ENCODE measurements around the gene LONP1. TPM values are rescaled to one million over a fixed set of nuclear protein-coding genes. Genes with fewer than 3 reads are reported as not detected.

The LONP1 gene
- total and polyA plus RNA-seq, 4 donors: 32.3 to 83.9 (median 57.5) TPM

DNA sequence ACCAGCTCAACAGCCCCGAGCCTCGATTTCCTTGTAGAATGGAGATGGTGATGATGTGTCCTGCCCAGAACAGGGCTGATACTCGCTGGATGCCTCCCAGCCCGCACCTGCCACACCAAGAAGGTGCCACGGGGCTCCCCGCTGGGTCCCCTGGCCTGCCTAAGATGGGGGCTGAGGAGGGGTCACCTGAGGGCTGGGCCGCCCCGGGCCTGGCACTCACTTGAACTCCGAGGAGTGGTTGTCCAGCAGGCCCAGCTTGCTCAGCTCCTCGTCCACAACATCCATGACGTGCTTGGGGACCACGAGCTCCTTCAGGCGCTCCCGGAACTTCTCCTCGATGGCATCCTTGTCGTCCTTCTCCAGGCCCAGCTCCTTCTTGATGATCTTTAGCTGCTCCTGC lies 14.4 kb downstream of the LONP1 start:
- WGBS: 94% methylated on average over 16 of the region's 16 CpGs
- no peaks in the 10 kb centered on the region for H3K4me1 ChIP-seq (ENCODE audit: control insufficient read depth in 4 of 4, insufficient read depth in 4 of 4, low read length in 3 of 4)
- no peaks in the 10 kb centered on the region for H3K27me3 ChIP-seq (ENCODE audit: control insufficient read depth in 4 of 4, insufficient read depth in 4 of 4, low read length in 3 of 4)
- H3K27ac ChIP-seq (ENCODE audit: low read depth in 1 of 2, low read length in 2 of 2): no peak overlapping the region
- DNase-seq (ENCODE audit: low spot score): no peak
- H3K9ac ChIP-seq (ENCODE audit: low read depth in 1 of 2, low read length in 2 of 2): no peak overlapping the region
- no peak for TF ChIP-seq FOXA2 (IDR thresholded peaks at IDR 0.05)
- TF ChIP-seq NR2F2 (IDR thresholded peaks at IDR 0.05): no peak
- TF ChIP-seq JUND (IDR thresholded peaks at IDR 0.05): no peak
- TF ChIP-seq, protein P1, sequence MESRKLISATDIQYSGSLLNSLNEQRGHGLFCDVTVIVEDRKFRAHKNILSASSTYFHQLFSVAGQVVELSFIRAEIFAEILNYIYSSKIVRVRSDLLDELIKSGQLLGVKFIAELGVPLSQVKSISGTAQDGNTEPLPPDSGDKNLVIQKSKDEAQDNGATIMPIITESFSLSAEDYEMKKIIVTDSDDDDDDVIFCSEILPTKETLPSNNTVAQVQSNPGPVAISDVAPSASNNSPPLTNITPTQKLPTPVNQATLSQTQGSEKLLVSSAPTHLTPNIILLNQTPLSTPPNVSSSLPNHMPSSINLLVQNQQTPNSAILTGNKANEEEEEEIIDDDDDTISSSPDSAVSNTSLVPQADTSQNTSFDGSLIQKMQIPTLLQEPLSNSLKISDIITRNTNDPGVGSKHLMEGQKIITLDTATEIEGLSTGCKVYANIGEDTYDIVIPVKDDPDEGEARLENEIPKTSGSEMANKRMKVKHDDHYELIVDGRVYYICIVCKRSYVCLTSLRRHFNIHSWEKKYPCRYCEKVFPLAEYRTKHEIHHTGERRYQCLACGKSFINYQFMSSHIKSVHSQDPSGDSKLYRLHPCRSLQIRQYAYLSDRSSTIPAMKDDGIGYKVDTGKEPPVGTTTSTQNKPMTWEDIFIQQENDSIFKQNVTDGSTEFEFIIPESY (IDR thresholded peaks at IDR 0.05): no peak
- no peak for TF ChIP-seq GABPA (IDR thresholded peaks at IDR 0.05 in 1 of 2, conservative IDR thresholded peaks at IDR 0.05 in 1 of 2)
- TF ChIP-seq, protein P2, sequence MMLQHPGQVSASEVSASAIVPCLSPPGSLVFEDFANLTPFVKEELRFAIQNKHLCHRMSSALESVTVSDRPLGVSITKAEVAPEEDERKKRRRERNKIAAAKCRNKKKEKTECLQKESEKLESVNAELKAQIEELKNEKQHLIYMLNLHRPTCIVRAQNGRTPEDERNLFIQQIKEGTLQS (IDR thresholded peaks at IDR 0.05): no peak
- TF ChIP-seq RXRA (IDR thresholded peaks at IDR 0.05): no peak
- TF ChIP-seq FOXA1 (IDR thresholded peaks at IDR 0.05): no peak
- no peak for TF ChIP-seq MAX (IDR thresholded peaks at IDR 0.05)
- TF ChIP-seq, protein P3, sequence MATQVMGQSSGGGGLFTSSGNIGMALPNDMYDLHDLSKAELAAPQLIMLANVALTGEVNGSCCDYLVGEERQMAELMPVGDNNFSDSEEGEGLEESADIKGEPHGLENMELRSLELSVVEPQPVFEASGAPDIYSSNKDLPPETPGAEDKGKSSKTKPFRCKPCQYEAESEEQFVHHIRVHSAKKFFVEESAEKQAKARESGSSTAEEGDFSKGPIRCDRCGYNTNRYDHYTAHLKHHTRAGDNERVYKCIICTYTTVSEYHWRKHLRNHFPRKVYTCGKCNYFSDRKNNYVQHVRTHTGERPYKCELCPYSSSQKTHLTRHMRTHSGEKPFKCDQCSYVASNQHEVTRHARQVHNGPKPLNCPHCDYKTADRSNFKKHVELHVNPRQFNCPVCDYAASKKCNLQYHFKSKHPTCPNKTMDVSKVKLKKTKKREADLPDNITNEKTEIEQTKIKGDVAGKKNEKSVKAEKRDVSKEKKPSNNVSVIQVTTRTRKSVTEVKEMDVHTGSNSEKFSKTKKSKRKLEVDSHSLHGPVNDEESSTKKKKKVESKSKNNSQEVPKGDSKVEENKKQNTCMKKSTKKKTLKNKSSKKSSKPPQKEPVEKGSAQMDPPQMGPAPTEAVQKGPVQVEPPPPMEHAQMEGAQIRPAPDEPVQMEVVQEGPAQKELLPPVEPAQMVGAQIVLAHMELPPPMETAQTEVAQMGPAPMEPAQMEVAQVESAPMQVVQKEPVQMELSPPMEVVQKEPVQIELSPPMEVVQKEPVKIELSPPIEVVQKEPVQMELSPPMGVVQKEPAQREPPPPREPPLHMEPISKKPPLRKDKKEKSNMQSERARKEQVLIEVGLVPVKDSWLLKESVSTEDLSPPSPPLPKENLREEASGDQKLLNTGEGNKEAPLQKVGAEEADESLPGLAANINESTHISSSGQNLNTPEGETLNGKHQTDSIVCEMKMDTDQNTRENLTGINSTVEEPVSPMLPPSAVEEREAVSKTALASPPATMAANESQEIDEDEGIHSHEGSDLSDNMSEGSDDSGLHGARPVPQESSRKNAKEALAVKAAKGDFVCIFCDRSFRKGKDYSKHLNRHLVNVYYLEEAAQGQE (IDR thresholded peaks at IDR 0.05): no peak
- TF ChIP-seq SP1 (IDR thresholded peaks at IDR 0.05): no peak
- TF ChIP-seq HNF4A (conservative IDR thresholded peaks at IDR 0.05): no peak
- TF ChIP-seq TAF1 (conservative IDR thresholded peaks at IDR 0.05): no peak
- TF ChIP-seq YY1 (IDR thresholded peaks at IDR 0.05): no peak
- TF ChIP-seq, protein P4, sequence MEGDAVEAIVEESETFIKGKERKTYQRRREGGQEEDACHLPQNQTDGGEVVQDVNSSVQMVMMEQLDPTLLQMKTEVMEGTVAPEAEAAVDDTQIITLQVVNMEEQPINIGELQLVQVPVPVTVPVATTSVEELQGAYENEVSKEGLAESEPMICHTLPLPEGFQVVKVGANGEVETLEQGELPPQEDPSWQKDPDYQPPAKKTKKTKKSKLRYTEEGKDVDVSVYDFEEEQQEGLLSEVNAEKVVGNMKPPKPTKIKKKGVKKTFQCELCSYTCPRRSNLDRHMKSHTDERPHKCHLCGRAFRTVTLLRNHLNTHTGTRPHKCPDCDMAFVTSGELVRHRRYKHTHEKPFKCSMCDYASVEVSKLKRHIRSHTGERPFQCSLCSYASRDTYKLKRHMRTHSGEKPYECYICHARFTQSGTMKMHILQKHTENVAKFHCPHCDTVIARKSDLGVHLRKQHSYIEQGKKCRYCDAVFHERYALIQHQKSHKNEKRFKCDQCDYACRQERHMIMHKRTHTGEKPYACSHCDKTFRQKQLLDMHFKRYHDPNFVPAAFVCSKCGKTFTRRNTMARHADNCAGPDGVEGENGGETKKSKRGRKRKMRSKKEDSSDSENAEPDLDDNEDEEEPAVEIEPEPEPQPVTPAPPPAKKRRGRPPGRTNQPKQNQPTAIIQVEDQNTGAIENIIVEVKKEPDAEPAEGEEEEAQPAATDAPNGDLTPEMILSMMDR (IDR thresholded peaks at IDR 0.05; ENCODE audit: low read depth, low read length, missing input control): no peak
- no peak for TF ChIP-seq HNF4G (IDR thresholded peaks at IDR 0.05)
- TF ChIP-seq RAD21 (IDR thresholded peaks at IDR 0.05): no peak
- no peak for TF ChIP-seq EGR1 (IDR thresholded peaks at IDR 0.05; ENCODE audit: low read depth in 2 of 2)
- peaks cover 25 to 59% (median 30%) of the 10 kb centered on the region in 4 donors for H3K36me3 ChIP-seq (ENCODE audit: control insufficient read depth in 4 of 4, insufficient read depth in 3 of 4, low read depth in 1 of 4, low read length in 3 of 4)
- no peak overlapping the region for H3K4me3 ChIP-seq (ENCODE audit: low read depth in 1 of 3, low read length in 3 of 3)
- H3K9me3 ChIP-seq (ENCODE audit: control insufficient read depth in 4 of 4, low read length in 3 of 4): no peaks in the 10 kb centered on the region

Data from liver (tissue), 9 donors.